Activated T-cell treated with anti-CD3 and anti-CD28 coated beads, Interleukin-2, amount 50 U/mL, for 48 hours (primary cell): ENCODE data around the gene RGS4.
A peak's percentile ranks its signal among the peaks of the same experiment; 100 is the strongest.
"Not testable (repeated sequence)": the region's sequence is repeated elsewhere in the genome, so short reads cannot be mapped to it uniquely, and the experiment has no call there.

Experiments used
- DNase-seq, 2 experiments: peaks; one replicate each; pipeline ENCODE4 v3.0.0-alpha.2; 2020

RGS4 gene

DNA sequence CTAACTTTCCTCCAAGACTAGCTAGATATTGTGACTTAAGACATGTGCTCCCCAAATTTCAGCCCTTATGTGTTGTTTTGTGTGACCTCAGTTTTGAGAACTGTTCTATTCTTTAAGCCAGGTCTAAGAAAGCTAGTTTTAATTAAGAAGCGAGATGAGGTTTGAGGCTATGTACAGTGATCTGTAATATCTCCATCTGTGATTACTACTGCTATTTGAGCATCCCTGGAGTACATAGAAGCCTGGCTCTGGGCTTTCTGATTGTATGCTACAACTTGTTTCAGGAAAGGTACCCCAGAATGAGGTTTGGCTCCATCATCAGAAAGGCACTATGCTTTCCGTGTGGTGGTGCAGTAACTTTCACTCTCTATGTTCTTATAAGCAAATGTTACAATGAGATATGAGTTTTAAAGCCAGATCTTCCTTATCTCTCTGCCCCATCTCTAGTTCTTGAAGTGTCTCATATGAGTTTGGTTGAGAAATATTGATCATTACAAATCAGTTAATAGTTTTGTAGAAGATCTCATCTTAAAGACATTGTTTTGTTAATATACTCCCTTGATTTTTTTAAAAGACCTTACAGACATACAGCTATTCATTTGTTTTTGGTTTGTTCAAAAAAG is 605 bp downstream of the RGS4 start:
- DNase-seq: no peak

GRCh38 chr1:163071405-163072255 is 2.5 kb downstream of the RGS4 start:
- DNase-seq: peak; percentile 43 to 53

GRCh38 chr1:163072658-163073057 is 3.5 kb downstream of the RGS4 start:
- no peak for DNase-seq

DNA sequence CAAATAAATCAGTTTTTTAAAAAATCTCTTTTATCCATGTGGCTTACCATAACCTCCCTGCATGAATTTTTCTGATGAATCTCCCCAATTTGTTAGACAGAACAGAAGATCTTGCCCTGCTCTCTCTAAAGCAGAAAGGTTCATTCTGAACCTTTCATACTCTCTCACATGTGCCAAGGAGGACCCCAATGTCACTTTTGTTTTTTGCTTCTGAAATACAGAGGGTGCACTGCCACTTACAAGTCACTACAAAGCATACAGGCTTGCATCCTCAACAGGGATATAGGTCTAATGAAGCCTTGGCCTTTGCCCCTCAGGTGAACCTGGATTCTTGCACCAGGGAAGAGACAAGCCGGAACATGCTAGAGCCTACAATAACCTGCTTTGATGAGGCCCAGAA is 4.8 kb downstream of the RGS4 start:
- no peak for DNase-seq

DNA sequence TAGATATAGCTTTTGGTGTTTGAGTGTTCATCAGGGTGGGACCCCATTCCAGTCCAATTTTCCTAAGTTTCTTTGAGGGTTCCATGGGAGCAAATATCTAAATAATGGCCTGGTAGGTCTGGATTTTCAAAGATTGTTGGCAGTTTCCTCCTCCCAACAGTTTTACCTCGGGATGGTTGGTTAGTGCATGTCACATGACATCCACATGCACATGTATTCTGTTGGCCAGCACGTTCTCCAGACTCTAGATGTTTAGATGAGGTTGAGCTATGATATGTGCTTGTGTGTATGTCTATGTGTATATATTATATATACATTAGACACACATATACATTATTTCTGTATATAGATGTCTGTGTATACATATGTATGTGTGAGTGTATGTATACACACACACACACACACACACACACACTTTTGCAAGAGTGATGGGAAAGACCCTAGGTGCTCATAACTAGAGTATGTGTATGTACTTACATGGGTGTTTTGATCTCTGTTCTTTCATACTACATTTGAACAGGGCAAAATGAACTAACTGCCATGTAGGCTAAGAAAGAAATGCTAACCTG is 5.6 kb downstream of the RGS4 start:
- DNase-seq: no peak

- DNase-seq: no peak
Observed at GRCh38 chr1:163076044-163076443, 6.9 kb downstream of the RGS4 start.

- DNase-seq: no peak
Observed at GRCh38 chr1:163076446-163076845, 7.3 kb downstream of the RGS4 start.

- DNase-seq: no peak
Observed at GRCh38 chr1:163076981-163077761, 8.0 kb downstream of the RGS4 start.

DNA sequence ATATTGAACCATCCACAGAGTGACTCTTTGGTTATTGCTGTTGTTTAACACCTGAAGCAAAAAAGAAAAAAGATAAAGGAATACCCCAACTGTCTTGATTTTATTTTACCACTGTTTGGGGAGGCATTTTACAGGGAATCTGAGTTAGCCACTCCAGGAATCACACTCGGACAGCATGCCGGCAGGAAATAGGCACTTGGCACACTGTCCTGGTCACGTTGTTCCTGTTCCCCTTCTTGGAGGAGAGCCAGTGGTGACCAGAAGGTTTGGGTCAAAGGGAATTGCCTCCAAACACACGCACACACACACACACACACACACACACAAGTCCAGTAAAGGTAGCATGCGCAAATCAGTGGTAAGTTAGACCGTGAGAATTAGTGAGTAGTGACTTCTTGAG is 13.8 kb downstream of the RGS4 start:
- DNase-seq: no peak

- DNase-seq: no peak
Observed at GRCh38 chr1:163083690-163084089, 14.5 kb downstream of the RGS4 start.

DNA sequence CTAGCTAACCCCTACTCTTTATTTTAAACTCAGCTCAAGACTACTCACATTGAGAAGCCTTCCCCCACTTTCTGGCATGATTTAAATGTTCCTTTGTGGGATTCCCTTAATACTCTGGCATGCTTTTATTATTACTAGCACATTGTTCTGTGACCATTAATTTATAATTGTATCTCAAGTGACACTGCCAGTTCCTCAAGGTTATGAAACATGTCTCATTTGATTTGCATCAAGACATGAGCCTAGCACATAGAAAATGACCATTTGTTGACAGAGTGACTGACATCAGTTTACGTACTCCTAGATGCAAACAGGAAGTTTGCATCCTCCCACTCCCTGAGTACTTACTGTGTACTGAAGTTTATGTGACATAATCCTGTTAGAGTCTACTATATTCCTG is 15.2 kb downstream of the RGS4 start:
- no peak for DNase-seq

DNA sequence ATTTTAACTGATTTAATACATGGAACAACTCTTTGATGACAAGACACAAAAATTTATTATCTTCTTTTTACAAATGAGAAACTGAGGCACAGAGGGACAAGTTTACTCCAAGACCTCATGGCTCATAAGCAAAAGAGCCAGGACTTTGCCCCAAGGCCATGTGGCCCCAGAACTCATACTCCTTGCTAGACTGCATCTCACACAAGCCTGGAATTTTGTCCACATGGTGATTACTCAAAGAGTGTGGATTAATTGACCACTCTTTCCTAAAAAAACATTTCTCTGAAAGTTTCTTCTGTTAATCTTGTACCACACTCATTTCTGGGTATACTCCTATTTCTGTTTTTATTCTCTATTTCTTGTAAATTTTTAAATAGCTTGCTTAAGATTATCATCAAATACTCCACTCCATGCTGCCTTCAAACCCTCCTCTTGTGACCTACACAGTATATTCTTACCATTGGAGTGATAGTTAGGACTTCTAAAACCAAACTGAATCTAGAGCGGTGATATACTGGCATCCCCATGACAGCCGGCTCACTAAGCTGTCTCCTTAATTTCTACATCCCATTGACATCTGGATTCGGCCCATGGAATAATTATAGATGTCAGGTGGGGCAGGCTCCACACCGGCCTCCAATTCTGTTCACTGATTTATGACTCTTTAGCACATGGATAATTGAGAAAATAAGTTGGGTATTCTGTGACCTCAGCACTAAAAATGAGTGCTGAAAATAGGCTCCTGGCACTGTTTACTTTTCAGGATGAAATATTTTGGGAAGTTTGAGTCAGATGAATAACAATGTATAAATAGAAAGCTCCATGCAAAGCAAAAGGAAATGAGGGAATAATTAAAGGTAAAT is 16.1 kb downstream of the RGS4 start:
- no peak for DNase-seq

- DNase-seq: no peak
Observed at GRCh38 chr1:163085904-163086268, 16.7 kb downstream of the RGS4 start.

GRCh38 chr1:163089117-163089516 is 20.0 kb downstream of the RGS4 start:
- DNase-seq: not testable (repeated sequence)

DNA sequence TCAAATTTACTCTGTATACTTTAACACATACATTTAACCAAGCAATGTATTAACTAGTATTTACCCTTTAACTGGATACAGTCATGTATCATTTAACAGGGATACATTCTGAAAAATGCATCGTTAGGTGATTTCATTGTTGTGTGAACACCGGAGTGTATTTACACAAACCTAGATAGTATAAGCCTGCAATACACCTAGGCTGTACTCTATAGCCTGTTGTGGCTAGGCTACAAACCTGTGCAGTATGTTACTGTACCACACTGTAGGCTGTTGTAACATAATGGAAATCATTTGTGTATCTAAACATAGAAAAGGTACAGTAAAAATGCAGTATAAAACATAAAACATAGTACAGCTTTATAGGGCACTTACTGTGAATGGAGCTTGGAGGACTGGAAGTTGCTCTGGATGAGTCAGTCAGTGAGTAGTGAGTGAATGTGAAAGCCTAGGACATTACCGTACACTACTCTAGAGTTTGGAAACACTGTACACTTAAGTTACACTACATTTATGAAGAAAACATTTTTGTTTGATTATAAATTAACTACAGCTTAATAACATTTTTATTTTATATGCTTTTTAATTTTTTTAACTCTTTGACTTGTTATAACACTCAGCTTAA is 21.3 kb downstream of the RGS4 start:
- DNase-seq: no peak

- DNase-seq: no peak
Observed at GRCh38 chr1:163093169-163093568, 24.0 kb downstream of the RGS4 start.

DNA sequence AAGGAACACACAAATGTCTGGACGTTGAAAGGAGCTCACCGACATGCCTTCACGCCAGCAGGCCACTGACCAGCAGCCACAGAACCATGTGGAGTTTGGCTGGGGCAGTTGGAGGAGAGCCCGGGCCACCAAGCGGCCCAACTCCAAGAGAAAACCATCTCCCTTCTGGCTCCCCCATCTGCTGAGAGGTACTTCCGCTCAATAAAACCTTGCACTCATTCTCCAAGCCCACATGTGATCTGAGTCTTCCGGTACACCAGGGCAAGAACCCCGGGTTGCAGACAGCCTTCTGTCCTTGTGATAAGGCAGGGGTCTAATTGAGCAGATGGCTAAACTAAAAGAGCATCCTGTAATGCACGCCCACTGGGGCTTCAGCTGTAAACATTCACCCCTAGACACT is 24.4 kb downstream of the RGS4 start:
- no peak for DNase-seq

DNA sequence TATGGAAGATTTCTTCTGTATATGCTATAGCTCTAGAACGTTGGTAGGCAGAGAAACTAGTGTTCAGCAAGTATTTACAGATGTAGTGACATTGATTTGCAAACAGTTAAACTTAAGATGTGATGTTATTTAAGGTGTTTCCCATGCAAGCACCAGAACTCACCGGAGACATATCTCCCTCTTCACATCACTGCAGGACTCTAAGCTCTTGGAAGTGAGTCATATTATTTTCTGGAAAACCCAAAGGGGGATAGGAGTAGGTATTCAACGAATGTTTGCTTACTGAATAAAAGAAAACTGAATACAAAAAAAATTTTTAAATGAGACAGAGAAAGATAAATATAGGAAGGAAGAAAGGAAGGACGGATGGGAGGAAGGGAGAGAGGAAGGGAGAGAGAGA is 25.0 kb downstream of the RGS4 start:
- DNase-seq: no peak

- no peak for DNase-seq
Observed at GRCh38 chr1:163094589-163094988, 25.4 kb downstream of the RGS4 start.

- DNase-seq: no peak
Observed at GRCh38 chr1:163095213-163095612, 26.1 kb downstream of the RGS4 start.

GRCh38 chr1:163102590-163102989 is 33.4 kb downstream of the RGS4 start:
- DNase-seq: no peak
